Measurements from ENCODE around the gene NR4A1.

GRCh38 chr12:52024845-52025230 lies 26.4 kb upstream of the NR4A1 start:
- no peak for TF ChIP-seq CTCF (conservative IDR thresholded peaks at IDR 0.05; ENCODE audit: low read depth, low read length)
- no peak for TF ChIP-seq EZH2 (IDR thresholded peaks at IDR 0.05; ENCODE audit: low read length, unreplicated experiment)
- no peak for TF ChIP-seq EZH2phosphoT487 (IDR thresholded peaks at IDR 0.05; ENCODE audit: borderline replicate concordance, low read length)
